Hepatocyte (in vitro differentiated cells): Measurements from ENCODE around the gene ZNF530.

Source experiments
- EZH2 ChIP-seq: fragments of 200-600 bp; sonication (generic); IDR thresholded peaks from 2 replicates; pipeline ENCODE4 v1.6.1; 2016; ENCODE audit warnings: antibody characterized with exemption, mild to moderate bottlenecking, borderline replicate concordance
- EZH2phosphoT487 ChIP-seq: fragments of 200-600 bp; sonication (generic); IDR thresholded peaks from one replicate; pipeline ENCODE4 v1.6.1; 2018; ENCODE audit warnings: antibody characterized with exemption, mild to moderate bottlenecking, low read depth, moderate library complexity; ENCODE audit not compliant: unreplicated experiment, severe bottlenecking
- TF ChIP-seq, protein P1 (sequence below): fragments of 200-600 bp; sonication (generic); IDR thresholded peaks from 2 replicates; pipeline ENCODE4 v1.5.1; 2016; ENCODE audit warnings: antibody characterized with exemption, mild to moderate bottlenecking; ENCODE audit not compliant: poor library complexity

DNA sequence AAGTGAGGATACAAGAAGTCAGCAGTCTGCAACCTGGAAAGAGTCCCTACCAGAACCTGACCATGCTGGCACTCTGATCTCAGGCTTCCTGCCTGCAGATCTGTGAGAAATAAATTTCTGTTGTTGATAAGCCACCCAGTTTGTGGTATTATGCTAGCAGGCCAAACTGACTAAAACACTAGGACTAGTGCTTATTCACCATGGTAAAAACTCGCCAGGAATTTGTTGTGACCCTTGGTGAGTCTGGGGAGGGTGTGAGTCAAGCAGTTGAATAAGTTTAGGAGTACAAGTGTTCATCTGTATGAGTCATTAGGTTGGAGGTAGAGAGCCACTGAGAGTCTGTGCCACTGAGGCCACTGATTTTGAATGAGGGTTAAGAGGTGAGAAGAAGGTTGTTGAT, 12.2 kb upstream of the ZNF530 start:
- TF ChIP-seq, protein P1, sequence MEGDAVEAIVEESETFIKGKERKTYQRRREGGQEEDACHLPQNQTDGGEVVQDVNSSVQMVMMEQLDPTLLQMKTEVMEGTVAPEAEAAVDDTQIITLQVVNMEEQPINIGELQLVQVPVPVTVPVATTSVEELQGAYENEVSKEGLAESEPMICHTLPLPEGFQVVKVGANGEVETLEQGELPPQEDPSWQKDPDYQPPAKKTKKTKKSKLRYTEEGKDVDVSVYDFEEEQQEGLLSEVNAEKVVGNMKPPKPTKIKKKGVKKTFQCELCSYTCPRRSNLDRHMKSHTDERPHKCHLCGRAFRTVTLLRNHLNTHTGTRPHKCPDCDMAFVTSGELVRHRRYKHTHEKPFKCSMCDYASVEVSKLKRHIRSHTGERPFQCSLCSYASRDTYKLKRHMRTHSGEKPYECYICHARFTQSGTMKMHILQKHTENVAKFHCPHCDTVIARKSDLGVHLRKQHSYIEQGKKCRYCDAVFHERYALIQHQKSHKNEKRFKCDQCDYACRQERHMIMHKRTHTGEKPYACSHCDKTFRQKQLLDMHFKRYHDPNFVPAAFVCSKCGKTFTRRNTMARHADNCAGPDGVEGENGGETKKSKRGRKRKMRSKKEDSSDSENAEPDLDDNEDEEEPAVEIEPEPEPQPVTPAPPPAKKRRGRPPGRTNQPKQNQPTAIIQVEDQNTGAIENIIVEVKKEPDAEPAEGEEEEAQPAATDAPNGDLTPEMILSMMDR: no peak
- no peak for TF ChIP-seq EZH2phosphoT487
- no peak for TF ChIP-seq EZH2
